NCI-H524 treated with DMSO at 0.1 percent for 48 hours (cell line): ENCODE results near the gene ZNF487.
"Not testable (repeated sequence)": the region's sequence is repeated elsewhere in the genome, so short reads cannot be mapped to it uniquely, and the experiment has no call there.

Experiments
- DNase-seq: peaks from one replicate; lab custom pipeline; 2025; lab: John Stamatoyannopoulos, UW

Gene ZNF487

DNA sequence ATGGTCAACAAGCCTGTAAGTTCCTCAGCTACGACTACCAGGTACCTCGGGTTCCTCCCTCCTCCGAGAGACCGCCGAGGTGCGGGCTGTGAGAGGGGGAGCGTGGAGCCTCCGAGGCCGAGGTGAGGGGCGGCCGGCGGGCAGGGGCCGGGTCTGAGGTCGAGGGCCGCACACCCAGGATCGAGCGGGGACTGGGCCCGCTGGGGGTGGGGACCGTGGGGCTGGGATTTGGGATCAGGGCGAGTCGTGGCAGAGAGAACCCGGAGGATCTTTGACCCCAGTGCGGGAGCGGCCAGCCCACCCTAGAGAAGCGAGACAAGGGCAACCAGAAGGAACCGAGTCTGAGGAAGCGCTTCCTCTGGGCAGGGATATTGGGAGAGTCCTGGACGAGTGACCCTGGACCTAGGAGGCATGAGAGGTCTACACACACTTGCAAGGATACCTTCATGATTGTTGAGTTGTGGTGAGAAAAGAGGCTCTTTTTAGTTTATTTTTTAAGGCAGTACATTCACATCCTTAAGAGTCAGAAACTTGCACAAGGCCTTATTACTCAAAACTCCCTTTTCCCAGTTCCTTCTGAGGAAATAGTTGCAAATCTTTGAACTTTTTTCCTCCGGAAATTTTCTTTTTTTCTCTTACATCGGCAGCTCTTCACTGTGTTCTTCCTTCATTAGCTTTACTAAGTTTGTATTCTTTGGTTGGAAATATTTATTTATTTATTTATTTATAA, 395 bp downstream of the ZNF487 start:
- DNase-seq, result no peak

DNA sequence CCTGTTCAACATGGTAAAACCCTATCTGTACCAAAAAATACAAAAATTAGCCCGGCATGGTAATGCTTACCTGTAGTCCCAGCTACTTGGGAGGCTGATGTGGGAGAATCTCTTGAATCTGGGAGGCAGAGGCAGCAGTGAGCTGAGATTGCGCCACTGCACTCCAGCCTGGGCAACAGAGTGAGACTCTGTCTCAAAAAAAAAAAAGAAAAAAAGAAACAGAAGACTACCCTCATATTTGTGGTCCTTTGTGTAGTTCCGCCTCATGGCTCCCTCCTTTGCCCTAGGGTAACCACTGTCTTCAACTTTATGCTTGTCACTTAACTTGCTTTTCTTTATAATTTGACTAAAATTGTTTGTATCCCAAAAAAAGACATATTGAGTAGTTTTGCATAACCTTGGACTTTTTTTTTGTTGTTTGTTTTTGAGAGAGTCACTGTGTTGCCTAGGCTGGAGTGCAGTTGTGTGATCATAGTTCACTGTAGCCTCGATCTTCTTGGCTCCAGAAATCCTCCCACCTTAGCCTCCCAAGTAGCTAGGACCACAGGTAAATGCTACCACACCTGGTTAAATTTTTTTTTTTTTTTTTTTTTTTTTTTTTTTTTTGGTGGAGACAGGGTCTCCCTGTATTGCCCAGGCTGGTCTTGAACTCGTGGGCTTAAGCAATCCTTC, 3.7 kb downstream of the ZNF487 start:
- no peak for DNase-seq

- DNase-seq, result no peak
Observed at GRCh38 chr10:43444323-43444722, 7.4 kb downstream of the ZNF487 start.

GRCh38 chr10:43444897-43445466, 8.1 kb downstream of the ZNF487 start:
- DNase-seq, result no peak

DNA sequence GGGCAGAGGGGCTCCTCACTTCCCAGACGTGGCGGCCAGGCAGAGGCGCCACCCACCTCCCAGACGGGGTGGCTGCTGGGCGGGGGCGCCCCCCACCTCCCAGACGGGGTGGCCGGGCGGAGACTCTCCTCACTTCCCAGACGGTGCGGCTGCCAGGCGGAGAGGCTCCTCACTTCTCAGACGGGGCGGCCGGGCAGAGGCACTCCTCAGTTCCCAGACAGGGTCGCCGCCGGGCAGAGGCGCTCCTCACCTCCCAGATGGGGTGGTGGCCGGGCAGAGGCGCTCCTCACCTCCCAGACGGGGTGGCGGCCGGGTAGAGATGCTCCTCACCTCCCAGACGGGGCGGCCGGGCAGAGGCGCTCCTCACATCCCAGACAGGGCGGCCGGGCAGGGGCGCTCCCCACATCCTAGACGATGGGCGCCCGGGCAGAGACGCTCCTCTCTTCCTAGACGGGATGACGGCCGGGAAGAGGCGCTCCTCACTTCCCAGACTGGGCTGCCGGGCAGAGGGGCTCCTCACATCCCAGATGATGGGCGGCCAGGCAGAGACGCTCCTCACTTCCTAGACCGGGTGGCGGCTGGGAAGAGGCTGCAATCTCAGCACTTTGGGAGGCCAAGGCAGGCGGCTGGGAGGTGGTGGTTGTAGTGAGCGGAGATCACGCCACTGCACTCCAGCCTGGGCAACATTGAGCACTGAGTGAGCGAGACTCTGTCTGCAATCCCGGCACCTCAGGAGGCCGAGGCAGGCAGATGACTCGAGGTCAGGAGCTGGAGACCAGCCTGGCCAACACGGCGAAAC, 9.5 kb downstream of the ZNF487 start:
- not testable (repeated sequence) for DNase-seq

DNA sequence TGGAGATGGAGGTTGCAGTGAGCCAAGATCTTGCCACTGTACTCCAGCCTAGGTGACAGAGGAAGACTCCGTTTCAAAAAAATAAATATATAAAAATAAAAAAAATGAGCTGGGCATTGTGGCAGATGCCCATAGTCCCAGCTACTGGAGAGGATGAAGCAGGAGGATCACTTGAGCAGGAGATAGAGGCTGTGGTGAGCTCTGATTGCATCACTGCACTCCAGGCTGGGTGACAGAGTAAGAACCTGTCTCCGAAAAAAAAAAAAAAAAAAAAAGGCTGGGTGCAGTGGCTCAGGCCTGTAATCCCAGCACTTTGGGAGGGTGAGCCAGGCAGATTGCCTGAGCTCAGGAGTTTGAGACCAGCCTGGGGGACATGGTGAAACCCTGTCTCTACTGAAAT, 11.8 kb downstream of the ZNF487 start:
- no peak for DNase-seq

- DNase-seq, result no peak
Observed at GRCh38 chr10:43452356-43452914, 15.5 kb downstream of the ZNF487 start.

- no peak for DNase-seq
Observed at GRCh38 chr10:43453266-43453831, 16.4 kb downstream of the ZNF487 start.

- not testable (repeated sequence) for DNase-seq
Observed at GRCh38 chr10:43454025-43454424, 17.1 kb downstream of the ZNF487 start.

- not testable (repeated sequence) for DNase-seq
Observed at GRCh38 chr10:43456561-43456960, 19.6 kb downstream of the ZNF487 start.

DNA sequence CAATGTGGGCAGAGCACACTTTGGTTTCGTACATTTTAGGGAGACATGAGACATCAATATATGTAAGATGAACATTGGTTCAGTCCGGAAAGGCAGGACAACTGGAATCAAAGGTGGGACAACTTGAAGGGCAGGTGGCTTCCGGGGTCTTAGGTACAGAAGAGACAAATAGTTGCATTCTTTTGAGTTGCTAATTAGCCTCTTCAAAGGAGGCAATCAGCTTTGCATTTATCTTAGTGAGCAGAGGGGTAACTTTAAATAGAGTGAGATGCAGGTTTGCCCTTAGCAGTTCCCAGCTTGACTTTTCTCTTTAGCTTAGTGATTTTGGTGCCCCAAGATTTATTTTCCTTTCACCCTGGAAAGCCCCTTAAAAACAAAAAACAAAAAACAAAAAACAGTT, 21.3 kb downstream of the ZNF487 start:
- no peak for DNase-seq

GRCh38 chr10:43461950-43462349, 25.0 kb downstream of the ZNF487 start:
- DNase-seq, result no peak

DNA sequence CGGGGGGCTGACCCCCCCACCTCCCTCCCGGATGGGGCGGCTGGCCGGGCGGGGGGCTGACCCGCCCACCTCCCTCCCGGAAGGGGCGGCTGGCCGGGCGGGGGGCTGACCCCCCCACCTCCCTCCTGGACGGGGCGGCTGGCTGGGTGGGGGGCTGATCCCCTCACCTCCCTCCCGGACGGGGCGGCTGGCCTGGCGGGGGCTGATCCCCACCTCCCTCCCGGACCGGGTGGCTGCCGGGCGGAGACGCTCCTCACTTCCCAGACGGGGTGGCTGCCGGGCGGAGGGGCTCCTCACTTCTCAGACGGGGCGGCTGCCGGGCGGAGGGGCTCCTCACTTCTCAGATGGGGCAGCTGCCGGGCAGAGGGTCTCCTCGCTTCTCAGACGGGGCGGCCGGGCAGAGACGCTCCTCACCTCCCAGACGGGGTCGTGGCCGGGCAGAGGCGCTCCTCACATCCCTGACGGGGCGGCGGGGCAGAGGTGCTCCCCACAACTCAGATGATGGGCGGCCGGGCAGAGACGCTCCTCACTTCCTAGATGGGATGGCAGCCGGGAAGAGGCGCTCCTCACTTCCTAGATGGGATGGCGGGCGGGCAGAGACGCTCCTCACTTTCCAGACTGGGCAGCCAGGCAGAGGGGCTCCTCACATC, 28.3 kb downstream of the ZNF487 start:
- DNase-seq, result not testable (repeated sequence)

DNA sequence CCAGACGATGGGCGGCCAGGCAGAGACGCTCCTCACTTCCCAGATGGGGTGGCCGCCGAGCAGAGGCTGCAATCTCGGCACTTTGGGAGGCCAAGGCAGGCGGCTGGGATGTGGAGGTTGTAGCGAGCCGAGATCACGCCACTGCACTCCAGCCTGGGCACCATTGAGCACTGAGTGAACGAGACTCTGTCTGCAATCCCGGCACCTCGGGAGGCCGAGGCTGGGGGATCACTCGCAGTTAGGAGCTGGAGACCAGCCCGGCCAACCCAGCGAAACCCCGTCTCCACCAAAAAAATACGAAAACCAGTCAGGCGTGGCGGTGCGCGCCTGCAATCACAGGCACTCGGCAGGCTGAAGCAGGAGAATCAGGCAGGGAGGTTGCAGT, 28.8 kb downstream of the ZNF487 start:
- DNase-seq, result not testable (repeated sequence)

DNA sequence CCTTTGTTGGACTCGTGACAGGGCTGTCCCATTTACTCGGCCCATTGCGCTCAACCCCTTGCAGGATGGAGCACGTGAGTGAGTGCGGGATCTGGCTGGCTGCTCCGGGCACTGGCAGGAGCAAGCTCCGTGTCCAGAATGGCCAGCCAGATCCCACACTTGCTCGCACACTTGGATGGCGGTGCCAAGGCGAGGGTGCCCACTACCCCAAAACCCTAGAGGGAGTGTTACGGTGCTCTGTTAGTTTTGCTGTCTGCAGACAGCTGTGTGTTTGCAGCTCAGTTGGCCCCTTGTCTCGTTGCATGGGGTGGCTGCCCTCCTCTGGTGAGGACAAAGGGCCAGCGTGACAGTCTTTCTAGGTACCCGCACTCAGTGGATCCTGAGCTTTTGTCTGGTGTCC, 34.2 kb downstream of the ZNF487 start:
- no peak for DNase-seq

DNA sequence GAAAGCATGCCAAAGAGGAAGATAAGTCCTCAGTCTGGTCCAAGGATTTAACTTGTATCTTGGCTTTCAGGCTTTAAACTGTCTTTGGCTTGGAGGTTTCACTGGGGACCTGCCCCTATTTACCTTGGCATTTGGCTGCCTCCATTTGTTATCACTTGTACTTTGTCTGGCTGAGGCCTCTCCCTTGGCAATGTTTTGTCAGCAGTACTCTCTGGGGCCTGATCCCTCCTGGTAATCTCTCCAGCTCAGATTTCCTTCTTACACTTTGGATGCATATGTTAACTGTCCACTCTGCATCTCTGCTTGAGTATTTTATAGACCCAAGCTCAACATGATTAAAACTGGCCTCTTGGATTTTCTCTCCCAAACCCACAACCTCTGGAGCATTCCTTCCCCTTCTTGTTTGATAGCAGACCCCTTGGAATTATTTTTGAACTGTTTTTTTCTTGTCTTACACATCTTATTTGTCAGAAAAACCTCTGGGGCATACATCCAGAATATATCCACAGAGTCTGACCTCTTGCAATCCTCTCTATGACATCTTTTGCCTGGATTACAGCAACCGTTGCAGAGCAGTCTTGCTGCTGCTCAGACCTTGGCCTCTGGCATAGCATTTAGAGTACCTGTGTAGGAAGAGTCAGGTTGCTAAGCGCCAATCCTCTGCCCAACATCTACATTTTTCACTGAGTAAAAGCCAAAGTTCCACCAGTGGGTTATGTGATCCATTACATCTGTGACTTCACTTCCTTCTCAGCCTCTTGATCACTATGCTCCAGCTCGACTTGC, 35.2 kb downstream of the ZNF487 start:
- DNase-seq, result no peak

GRCh38 chr10:43479275-43479674, 42.4 kb downstream of the ZNF487 start:
- DNase-seq, result no peak

- no peak for DNase-seq
Observed at GRCh38 chr10:43482319-43483078, 45.6 kb downstream of the ZNF487 start.

GRCh38 chr10:43491855-43492254, 54.9 kb downstream of the ZNF487 start:
- no peak for DNase-seq

GRCh38 chr10:43502931-43503330, 66.0 kb downstream of the ZNF487 start:
- no peak for DNase-seq
